ENCODE data around the gene ARSD. TPM values are rescaled to one million over a fixed set of nuclear protein-coding genes. Genes with fewer than 3 reads are reported as not detected.
"Not testable (repeated sequence)": the region's sequence is repeated elsewhere in the genome, so short reads cannot be mapped to it uniquely, and the experiment has no call there.

The ARSD gene
- total RNA-seq, 1 experiment from 2014 or later: 5.1 TPM

DNA sequence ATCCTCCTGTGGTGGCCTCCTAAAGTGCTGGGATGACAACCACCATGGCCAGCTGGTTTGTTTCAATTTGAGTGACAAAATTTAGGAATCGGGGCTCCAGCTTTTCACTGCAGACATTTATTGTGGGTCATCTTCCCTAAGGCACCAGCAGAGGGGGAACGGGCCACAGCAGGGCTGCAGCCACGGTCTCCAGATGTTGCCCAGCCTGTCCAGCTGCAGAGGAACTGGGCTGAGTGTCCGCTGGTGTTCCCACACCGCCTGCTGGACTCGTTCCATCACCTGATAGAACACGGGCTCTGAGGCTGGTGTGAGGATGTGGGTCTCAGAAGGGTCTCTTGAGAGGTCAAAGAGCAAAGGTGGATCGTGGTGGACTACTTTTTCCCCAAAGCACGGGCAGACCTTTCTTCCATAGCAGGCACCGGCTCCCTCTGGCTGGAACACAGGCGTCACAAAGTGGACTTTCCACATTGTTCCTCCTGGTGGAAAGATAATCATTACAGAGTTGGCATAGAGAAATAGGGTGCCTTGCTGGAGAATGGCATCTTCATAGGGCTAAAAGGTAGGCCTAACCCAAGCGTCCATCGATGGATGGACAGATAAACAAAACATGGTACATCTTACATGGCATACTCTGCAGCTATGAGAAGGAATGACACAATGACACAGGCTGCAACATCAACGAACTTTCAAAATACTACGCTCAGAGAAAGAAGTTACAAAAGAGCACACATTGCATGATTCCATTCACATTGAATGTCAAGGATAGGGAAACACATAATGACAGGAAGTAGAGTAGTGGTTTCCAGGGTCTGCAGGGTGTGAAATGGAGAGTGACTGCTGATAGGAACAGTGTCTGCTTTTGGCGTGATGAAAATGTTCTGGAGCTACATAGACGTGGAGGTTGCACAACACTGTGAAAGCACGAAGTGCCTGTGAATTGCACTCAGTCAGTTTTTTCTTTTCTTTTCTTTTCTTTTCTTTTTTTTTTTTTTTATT is 5.9 kb upstream of the ARSD start:
- no peak for DNase-seq (ENCODE audit: low read depth)

DNA sequence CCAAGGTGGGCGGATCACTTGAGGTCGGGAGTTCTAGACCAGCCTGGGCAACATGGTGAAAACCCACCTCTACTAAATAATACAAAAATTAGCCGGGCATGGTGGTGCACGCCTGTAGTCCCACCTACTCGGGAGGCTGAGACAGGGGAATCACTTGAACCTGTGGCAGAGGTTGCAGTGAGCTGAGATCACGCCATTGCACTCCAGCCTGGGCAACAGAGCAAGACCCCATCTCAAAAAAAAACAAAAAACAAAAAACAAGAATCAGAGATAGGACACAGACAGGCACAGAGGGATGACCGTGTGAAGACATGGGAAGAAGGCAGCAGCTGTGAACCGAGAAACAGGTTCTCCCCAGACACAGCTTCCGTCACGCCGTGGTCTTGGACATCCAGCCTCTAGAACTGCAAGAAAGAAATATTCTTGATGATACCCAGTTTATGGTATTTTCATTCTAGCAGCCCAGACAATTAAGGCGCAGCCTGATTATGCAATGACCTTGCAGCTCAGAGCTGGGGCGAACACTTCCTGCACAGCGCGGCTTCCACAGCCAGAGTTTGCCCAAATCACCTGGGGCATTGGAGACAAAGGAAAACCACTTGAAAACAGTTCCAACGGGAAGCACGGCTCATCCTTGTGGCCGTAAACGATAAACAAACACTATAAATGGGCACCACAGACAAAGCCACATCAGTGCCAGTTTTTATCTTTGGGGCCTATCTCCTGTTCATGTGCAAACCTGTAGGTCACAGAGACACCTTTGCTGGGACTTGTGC is 4.2 kb upstream of the ARSD start:
- DNase-seq (ENCODE audit: low read depth): no peak

DNA sequence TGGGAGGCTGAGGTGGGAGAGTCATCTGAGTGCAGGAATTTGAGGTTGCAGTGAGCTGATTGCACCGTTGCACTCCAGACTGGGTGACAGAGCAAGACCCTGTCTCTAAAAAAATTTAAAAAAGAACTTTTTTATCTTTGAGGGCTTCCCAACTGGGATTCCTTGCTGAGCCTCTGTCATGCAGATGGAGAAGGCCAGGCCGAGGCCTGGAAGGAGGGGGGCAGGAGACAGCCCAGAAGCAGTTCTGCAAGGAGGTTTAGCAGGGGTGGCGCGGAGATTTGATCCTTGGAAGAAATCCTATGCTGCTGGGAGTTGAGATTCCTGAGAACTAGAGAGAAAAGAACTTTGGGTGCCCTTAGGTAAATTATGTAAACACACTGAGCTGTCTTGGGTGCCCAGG is 2.5 kb upstream of the ARSD start:
- no peak for DNase-seq (ENCODE audit: low read depth)

DNA sequence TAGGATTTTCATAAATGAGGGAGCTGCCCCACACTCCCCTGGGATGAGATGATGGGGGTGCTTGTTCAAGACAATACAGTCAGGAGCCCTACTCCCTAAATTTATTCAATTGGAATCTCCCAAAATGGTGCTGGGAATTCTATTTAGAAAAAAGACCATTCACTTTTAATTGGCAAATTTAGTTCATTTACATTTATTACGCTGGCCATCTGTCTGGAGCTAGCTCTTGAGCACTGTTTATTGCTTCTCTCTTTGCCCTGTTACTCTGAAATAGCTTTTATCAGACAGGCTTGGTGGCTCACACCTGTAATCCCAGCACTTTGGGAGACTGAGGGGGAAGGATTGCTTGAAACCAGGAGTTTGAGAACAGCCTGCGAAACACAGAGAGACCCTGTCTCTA is 2.0 kb upstream of the ARSD start:
- DNase-seq (ENCODE audit: low read depth): no peak

DNA sequence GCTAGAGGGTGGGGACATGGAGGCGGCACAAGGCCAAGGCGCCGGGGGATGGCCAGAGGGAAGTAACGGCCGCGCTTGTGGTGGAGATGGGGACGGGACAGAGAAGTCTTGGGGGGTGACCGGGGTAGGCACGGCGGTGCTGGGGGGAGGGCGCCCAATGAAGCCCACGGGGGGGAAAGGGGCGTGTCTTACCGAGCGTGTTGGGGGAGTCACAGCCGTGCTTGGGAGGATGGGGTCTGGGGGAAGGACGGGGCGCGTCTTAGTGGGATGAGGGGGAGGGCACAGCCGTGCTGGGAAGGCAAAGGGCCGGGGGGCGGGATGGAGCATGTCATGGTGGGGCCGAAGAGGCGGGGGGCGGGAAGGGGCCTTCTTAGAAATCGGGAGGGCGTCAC is 952 bp downstream of the ARSD start:
- no peak for DNase-seq (ENCODE audit: low read depth)

DNA sequence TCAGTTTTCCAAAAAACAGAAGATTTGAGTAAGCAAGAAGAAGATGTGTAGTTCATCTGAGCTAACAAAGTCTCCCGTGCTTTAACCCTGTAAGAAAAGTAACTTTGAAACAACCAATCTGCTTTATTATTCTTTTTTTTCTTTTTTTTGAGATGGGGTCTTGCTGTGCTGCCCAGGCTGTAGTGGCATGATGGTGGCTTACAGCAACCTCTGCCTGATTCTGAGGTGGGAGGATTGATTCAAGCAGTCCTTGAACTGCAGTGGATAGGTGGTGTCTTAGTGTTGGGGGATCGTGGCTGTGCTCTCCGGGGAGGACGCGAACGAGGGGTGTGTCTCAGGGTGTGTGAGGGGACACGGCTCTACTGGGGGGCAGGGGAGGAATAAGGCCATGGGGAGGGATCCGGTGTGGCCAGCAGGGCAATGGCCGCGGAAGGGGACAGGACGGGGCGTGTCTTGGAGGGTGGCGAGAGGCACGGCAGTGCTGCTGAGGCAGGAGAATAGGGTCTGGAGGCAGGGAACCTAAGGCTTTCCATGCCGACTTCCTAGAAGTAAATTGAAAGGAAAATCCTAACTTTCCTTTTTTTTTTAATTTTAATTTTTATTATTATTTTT is 2.4 kb downstream of the ARSD start:
- DNase-seq (ENCODE audit: low read depth): no peak

DNA sequence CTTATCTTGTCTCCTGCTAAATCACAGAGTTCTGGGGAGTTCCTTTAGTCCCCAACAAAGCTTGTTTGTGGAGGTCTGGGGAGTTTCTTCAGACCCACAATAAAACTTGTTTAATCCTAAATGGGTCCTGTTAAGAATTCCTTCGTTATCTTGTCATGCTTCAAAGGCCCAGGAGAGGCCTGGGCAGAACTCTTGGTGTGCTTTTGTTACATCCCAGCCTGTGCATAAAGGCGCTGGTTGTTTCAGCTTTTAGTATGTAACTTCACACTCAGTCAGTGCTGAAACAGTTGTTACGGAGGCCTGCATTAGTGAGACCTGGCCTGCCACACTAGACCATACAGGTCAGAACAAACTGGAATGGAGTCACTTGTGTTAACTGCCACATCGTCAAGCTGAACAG is 2.9 kb downstream of the ARSD start:
- DNase-seq (ENCODE audit: low read depth): not testable (repeated sequence)

DNA sequence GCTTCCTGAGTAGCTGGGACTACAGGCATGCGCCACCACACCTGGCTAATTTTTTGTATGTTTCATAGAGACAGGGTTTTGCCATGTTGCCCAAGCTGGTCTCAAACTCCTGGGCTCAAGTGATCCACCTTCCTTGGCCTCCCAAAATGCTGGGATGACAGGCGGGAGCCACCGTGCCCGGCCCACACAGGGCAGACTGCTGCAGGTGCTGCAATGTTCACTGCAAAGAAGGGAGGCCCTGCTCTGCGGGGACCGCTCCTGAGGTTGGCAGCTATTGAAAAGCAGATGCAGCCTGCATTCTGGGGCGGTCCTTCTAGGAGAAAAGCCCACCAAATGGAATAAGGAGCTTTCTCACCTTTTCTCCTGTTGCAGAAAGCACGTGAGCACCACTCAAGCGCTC is 5.0 kb downstream of the ARSD start:
- DNase-seq (ENCODE audit: low read depth): no peak

DNA sequence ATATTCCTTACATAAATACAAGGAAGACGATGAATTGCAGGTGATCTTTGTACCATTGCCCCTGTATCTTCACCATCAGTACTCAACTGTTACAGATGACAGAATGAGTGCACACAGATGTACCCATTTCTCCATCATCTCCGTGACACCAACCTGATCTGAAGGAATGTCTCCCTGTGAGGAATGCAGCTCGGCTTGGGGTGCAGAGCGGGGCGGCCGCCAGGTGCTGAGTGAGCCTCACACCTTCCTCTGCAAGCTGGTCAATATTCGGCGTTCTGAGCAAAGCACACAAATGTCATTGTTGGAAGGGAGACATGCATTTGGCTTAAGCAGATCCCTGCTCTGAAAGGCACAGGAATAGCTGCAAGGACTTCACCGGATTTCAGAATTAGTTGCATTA is 7.4 kb downstream of the ARSD start:
- no peak for DNase-seq (ENCODE audit: low read depth)

DNA sequence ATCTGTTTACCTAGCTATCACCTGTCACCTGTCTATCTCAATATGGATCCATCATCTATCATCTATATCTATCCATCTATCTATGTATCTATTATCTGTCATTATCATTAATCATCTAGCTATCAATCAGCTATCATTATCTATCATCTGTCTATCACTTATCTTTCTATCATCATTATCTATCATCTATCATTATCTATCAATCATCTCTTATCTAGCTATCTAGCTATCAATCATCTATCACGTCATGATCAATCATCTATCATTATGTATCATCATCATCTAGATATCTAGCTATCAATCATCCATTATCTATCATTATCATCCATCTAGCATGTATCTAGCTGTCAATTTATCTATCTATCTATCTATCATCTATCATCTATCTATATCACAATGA is 7.9 kb downstream of the ARSD start:
- no peak for DNase-seq (ENCODE audit: low read depth)

DNA sequence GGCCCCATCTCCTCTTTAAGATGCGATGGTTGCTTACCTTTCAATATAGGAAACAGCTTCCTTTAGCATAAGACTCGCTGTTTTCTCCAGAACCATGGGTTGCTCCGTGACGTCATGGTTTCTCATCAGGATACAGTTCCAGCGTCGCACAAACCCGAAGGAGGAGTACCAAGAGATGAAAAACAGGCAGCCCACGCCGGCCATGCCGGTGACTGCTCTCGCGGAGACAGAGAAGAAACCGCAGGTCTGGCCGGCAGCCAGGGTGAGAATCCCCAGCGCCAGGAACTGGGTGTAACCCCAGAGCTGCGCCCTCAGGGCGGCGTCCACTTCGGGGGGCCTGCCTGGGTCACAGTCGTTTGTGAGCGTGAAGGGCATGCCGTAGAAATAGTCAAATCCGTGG is 11.4 kb downstream of the ARSD start:
- DNase-seq (ENCODE audit: low read depth): no peak

DNA sequence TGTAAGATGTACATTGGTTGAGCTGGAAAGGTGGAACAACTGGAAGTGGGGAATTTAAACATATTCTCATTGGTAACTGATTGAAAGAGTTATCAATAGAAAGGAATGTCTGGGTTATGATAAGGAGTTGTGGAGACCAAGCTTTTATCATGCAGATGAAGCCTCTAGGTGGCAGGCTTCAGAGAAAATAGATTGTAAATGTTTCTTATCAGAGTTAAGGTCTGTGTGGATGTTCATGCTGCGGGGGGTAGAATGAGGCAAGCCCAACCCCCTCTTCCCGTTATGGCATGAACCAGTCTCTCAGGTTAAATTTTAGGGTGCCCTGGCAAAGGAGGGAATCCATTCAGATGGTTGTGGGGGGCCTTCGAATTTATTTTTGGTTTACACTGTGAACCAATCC is 16.0 kb downstream of the ARSD start:
- no peak for DNase-seq (ENCODE audit: low read depth)

DNA sequence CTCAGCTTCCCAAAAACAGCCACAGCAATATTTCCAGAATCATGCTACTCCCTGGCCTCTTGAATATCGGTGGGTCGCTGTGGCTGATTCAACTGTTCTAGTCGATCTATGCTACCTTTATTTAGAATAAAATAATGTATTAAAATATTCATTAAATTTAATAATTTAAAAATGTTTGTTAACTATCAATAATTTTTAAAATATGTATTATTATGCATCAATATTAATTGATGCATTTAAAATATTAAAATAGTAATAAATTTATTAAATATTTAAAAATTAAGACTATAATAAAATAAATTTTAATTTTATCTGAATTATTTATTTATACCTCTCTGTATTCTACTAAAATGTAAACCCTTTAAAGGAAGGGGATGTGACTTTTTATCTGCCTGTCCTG is 19.0 kb downstream of the ARSD start:
- no peak for DNase-seq (ENCODE audit: low read depth)

DNA sequence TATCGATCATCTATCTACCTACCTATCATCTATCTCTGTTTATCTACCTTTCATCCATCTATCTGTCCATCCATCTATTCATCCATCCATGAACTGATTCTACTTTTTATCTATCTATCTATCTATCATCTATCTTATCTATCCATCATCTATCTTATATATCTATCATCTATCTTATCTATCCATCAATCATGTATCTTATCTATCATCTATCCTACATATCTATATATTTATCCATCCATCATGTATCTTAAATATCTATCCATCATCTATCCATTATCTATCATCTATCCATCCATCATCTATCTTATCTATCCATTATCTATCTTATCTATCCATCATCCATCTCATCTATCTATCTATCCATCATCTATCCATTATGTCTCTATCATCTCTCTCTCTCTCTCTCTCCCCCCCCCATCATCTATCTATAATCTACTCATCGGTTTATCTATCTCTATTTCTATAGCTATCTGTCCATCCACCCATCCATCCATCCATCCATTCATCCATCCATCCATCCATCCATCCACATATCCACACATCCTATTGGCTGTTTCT is 20.9 kb downstream of the ARSD start:
- DNase-seq (ENCODE audit: low read depth): no peak

DNA sequence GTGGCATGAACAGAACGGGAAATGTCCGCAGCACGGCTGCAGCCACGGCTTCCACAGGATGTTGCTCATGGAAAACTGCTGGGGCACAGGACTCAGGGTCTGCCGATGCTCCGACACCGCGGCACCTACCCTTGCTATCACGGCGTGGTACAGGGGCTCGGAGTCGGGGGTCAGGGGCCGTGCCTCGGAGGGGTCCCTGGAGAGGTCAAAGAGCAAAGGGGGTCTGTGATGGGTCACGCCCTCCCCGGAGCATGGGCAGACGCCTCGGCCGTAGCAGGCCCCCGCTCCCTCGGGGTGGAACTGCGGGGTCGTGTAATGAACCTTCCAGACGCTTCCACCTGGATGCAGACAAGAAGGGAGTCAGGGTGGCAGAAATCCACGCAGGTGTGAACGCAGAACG is 21.8 kb downstream of the ARSD start:
- no peak for DNase-seq (ENCODE audit: low read depth)

DNA sequence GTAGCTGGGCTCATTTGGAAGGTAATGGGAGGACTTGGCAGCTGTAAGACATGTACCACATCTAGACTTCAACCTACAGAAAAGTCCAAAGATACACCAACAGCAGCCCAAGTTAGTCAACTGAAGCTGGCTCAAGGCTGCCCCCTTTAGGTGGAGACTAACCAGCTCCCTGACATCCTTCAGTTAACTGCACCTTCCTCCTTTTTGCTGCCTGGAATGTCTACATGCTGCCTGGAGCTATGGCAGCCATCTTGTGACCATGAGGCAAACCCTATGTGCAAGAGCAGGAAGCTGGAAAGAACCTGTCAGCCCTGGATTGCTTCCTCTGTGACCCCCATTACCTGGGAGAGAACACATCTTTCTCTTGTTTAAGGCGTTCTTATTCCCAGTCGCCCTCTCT is 25.8 kb downstream of the ARSD start:
- DNase-seq (ENCODE audit: low read depth): no peak

DNA sequence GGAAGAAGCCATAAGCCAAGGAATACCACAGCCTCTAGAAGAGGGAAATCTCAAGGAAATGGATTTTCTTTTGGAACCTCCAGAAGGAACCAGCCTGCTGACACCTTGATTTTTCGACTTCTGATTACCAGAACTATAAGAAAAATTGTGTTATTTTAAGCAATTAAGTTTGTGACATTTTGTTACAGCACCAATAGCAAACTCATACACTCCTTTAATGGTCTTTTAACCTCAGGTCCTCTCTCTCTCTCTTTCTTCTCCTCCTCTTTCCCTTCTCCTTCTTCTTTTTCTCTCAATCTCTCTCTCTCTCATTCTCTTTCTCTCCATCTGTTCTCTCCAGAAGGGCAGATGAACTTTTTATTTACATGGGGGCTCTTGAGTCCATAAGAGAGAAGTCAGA is 26.3 kb downstream of the ARSD start:
- no peak for DNase-seq (ENCODE audit: low read depth)

DNA sequence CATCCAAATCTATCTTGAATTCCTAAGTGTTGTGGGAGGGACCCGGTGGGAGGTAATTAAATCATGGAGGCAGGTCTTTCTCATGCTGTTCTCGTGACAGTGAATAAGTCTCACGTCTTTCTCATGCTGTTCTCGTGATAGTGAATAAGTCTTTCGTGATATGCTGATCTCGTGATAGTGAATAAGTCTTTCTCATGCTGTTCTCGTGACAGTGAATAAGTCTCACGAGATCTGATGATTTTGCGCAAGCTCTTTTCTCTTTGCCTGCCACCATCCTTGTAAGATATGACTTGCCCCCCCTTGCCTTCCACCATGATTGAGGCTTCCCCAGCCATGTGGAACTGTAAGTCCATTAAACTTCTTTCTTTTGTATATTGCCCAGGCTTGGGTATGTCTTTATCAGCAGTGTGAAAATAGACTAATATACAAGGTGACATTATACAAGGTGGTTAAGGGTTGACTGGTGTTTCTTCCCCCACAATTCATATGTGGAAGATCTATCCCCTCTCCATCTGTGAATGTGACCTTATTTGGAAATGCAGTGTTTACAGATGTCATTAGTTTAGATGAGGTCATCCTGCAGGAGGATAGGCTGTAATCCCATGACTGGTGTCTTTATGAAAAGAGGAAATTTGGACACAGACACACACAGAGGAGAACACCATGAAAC is 27.6 kb downstream of the ARSD start:
- DNase-seq (ENCODE audit: low read depth): no peak

DNA sequence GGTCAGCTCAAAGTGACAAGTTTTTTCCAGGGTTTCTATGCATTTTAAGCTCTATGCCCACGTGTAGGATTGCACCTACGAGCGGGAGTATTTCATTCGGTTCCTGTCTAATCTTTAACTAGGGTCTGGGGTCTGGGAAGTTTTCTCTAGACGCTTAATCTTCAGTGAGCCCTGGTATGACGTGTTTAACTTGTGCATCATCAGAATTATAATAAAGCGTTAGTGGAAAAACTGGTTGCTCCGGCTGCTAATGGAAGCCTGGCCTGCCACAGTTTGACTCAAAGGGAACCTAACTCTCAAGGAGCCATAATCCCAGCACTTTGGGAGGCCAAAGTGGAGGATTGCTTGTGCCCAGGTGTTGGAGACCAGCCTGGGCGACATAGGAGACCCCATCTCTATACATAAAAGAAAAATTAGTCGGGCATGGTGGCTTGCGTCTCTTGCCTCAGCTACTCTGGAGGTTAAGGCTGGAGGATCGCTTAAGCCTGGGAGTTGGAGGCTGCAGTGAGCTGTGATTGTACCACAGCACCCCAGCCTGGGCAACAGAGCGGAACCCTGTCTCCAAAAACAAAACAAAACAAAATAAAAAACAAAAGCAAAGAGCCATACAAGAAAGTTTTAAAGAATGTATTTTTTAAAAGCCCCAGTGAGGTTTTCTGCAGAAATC is 30.2 kb downstream of the ARSD start:
- no peak for DNase-seq (ENCODE audit: low read depth)

Measured in HT1080 (cell line).